CD4-positive, alpha-beta T cell treated with Interleukin-4 for 4 hours (primary cell): ENCODE measurements around the gene ZSWIM6.

ENCODE experiments used
- DNase-seq: peaks from one replicate; pipeline ENCODE4 v3.0.0-alpha.2; 2020

The ZSWIM6 gene

GRCh38 chr5:61563401-61563800, 231.3 kb downstream of the ZSWIM6 start:
- DNase-seq, result no peak

GRCh38 chr5:61567337-61567736, 235.3 kb downstream of the ZSWIM6 start:
- no peak for DNase-seq

DNA sequence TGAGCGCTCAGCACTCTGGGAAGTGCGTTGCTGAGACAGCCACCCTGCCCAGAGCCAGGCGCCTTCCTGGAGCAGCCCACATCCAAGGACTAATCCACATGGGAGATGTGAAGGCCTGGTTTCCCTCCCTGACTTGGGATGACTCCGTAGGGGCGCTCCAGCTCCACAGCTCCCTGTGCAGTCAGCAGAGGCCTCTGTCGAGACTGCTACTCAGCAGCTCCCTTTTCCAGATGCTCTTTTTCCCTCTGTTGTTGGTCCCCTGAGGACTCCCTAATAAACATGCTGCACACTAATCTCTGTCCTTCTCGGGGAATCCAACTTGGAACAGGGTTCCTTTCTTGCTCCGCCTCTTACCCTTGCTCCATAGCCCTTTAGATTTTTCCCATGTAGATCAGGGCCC, 237.3 kb downstream of the ZSWIM6 start:
- DNase-seq, result no peak

GRCh38 chr5:61570767-61571166, 238.7 kb downstream of the ZSWIM6 start:
- DNase-seq, result no peak

GRCh38 chr5:61572959-61573358, 240.9 kb downstream of the ZSWIM6 start:
- DNase-seq, result no peak

GRCh38 chr5:61575103-61575502, 243.0 kb downstream of the ZSWIM6 start:
- DNase-seq, result no peak

GRCh38 chr5:61575581-61575980, 243.5 kb downstream of the ZSWIM6 start:
- DNase-seq, result no peak

- no peak for DNase-seq
Measured at GRCh38 chr5:61576556-61576955, 244.5 kb downstream of the ZSWIM6 start.

GRCh38 chr5:61578858-61579503, 246.9 kb downstream of the ZSWIM6 start:
- no peak for DNase-seq

- no peak for DNase-seq
Measured at GRCh38 chr5:61582205-61582820, 250.3 kb downstream of the ZSWIM6 start.

DNA sequence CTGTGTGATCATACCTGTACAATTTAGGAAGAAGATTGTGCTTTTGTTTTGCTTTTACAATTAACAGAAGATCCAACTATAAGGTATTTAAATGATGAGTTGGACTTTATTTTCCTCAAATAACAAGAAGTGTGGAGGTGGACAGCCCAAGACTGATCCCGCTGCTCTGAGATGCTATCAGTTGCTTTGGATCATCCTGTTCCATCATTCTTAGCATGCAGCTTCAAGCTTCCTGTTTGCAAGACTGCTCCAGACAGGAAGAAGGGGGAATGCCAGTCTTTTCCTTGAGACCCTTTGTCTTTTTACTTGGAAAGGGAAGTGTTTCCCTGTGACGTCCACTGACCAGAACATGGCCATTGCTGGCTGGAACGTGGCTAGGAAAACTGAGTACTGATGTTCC, 250.8 kb downstream of the ZSWIM6 start:
- no peak for DNase-seq

- no peak for DNase-seq
Measured at GRCh38 chr5:61586096-61587084, 254.3 kb downstream of the ZSWIM6 start.

- DNase-seq, result no peak
Measured at GRCh38 chr5:61587125-61587524, 255.1 kb downstream of the ZSWIM6 start.

GRCh38 chr5:61588216-61588615, 256.2 kb downstream of the ZSWIM6 start:
- no peak for DNase-seq

DNA sequence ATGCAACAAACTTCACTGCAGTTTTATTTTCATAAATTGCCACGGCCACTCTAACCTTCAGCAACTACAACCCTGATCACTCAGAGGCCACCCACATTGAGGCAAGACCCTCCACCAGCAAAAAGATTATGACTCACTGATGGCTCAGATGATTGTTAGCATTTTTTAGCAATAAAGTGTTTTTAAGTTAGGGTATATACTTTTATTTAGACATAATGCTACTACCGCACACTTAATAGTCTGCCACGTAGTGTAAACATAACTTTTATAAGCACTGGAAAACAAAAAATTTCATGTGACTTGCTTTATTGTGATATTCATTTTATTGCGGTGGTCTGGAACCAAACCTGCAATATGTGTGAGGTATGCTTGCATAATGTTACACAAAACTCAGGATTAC, 257.9 kb downstream of the ZSWIM6 start:
- no peak for DNase-seq

- no peak for DNase-seq
Measured at GRCh38 chr5:61590473-61590872, 258.4 kb downstream of the ZSWIM6 start.

DNA sequence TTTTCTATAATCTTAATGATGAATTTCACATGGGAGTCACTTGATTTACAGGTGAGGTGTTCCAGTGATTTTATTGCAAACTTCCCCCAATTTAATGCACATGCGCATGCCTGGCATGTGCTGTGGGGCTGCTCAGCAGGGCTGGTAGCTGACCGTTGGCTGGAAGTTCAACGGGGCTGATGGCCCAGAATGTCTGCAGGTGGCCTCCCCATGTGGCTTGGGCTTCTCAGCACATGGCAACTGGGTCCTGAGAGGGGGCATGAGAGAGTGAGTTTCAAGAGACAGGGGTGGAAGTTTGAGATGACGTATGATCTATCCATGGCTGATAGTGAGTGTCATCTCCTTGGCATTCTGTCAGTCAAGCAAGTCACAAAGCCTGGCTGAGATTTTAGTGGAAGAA, 259.8 kb downstream of the ZSWIM6 start:
- no peak for DNase-seq

DNA sequence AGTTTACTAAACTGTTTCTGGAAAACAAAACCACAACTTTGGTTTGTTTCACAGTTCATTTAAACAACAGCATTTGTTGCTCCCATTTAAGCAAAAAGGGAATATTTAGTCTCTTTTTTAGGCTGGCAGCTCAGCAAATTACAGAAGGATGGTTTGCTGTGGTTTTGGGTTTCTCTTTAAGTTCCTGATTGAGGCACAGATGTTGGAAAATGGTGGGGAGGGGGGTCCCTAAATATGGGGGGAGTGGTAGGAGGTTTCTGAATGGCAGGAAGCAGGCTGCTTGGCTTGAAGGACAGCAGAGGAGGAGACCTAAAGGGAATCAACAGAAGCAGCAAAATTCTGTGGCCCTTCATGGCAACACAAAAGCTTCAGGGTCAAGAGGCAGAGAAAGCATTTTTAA, 263.4 kb downstream of the ZSWIM6 start:
- no peak for DNase-seq
